Measurements from ENCODE around the gene LEAP2. TPM values are rescaled to one million over a fixed set of nuclear protein-coding genes. Genes with fewer than 3 reads are reported as not detected.

The LEAP2 gene
- total RNA-seq, 1 experiment from 2014 or later: 4.5 TPM

GRCh38 chr5:132841305-132841704, 32.2 kb upstream of the LEAP2 start:
- TF ChIP-seq EZH2 (IDR thresholded peaks at IDR 0.05; ENCODE audit: low read depth) (no peak), CTCF (conservative IDR thresholded peaks at IDR 0.05) (no peak)
- no peaks in the 10 kb centered on the region for H3K9me3 ChIP-seq (ENCODE audit: insufficient read depth, low read depth)
- H3K4me3 ChIP-seq: no peak overlapping the region
- DNase-seq: peak in 1 of 2 experiments; percentile 76
- H3K9me2 ChIP-seq (ENCODE audit: insufficient read depth): no peaks in the 10 kb centered on the region
- intact Hi-C loops (cut with micrococcal nuclease; ENCODE audit: unreplicated experiment): no loop called here
- H4K20me1 ChIP-seq (ENCODE audit: insufficient read depth): no peaks in the 10 kb centered on the region
- H3K36me3 ChIP-seq (ENCODE audit: low read depth): no peaks in the 10 kb centered on the region
- CTCF ChIA-PET: no interaction called here
- H3K79me2 ChIP-seq (ENCODE audit: low read depth): no peaks in the 10 kb centered on the region
- peaks cover 56% of the 10 kb centered on the region for H3K4me1 ChIP-seq (replicated peaks; ENCODE audit: insufficient read depth)
- 0 out of 2 replicates have a peak overlapping the region, but pooled peaks have one; percentile 33 for H2AFZ ChIP-seq
- no peaks in the 10 kb centered on the region for H3K27me3 ChIP-seq (ENCODE audit: insufficient read depth, low read depth)
- peaks cover 53% of the 10 kb centered on the region for H3F3A ChIP-seq (ENCODE audit: insufficient read depth, low read depth)
- POLR2A ChIA-PET (ENCODE audit: unreplicated experiment): no interaction called here
- no TSS peak for BruUV-seq (replicated peaks)
- H3K27ac ChIP-seq: peak overlapping the region; percentile 90
- peak overlapping the region; percentile 54 for H3K4me2 ChIP-seq

GRCh38 chr5:132848270-132848669, 25.2 kb upstream of the LEAP2 start:
- H4K20me1 ChIP-seq (ENCODE audit: insufficient read depth): no peaks in the 10 kb centered on the region
- BruUV-seq (replicated peaks): no TSS peak
- peaks cover 9% of the 10 kb centered on the region for H3K4me1 ChIP-seq (replicated peaks; ENCODE audit: insufficient read depth)
- POLR2A ChIA-PET (ENCODE audit: unreplicated experiment): no interaction called here
- no peaks in the 10 kb centered on the region for H3K9me3 ChIP-seq (ENCODE audit: insufficient read depth, low read depth)
- intact Hi-C loops (cut with micrococcal nuclease; ENCODE audit: unreplicated experiment): no loop called here
- no peaks in the 10 kb centered on the region for H3K36me3 ChIP-seq (ENCODE audit: low read depth)
- 0 out of 2 replicates have a peak, but pooled peaks cover 6% of the 10 kb centered on the region for H3F3A ChIP-seq (ENCODE audit: insufficient read depth, low read depth)
- H3K79me2 ChIP-seq (ENCODE audit: low read depth): no peaks in the 10 kb centered on the region
- H2AFZ ChIP-seq: no peak overlapping the region
- H3K9me2 ChIP-seq (ENCODE audit: insufficient read depth): no peaks in the 10 kb centered on the region
- no peak for DNase-seq
- no peak overlapping the region for H3K27ac ChIP-seq
- CTCF ChIA-PET: interaction anchor here (0.6 kb wide), 1 partner anchor 300 kb away, joined by 4 read pairs; no protein-coding TSS in a partner anchor
- no peak overlapping the region for H3K4me3 ChIP-seq
- no peak overlapping the region for H3K4me2 ChIP-seq
- TF ChIP-seq CTCF (conservative IDR thresholded peaks at IDR 0.05): no peak
- TF ChIP-seq EZH2 (IDR thresholded peaks at IDR 0.05; ENCODE audit: low read depth): no peak
- H3K27me3 ChIP-seq (ENCODE audit: insufficient read depth, low read depth): no peaks in the 10 kb centered on the region

GRCh38 chr5:132849347-132849746, 24.1 kb upstream of the LEAP2 start:
- Histone ChIP-seq H3F3A (ENCODE audit: insufficient read depth, low read depth) (0 out of 2 replicates have a peak, but pooled peaks cover 6% of the 10 kb centered on the region), H3K36me3 (ENCODE audit: low read depth) (no peaks in the 10 kb centered on the region), H3K9me2 (ENCODE audit: insufficient read depth) (no peaks in the 10 kb centered on the region), H3K4me2 (peak overlapping the region; percentile 30), H4K20me1 (ENCODE audit: insufficient read depth) (no peaks in the 10 kb centered on the region), H3K27ac (peak overlapping the region; percentile 12; the same call in 1 of the 2 replicates), H2AFZ (0 out of 2 replicates have a peak overlapping the region, but pooled peaks have one; percentile 20), H3K4me3 (no peak overlapping the region), H3K4me1 (replicated peaks; ENCODE audit: insufficient read depth) (peaks cover 9% of the 10 kb centered on the region), H3K27me3 (ENCODE audit: insufficient read depth, low read depth) (no peaks in the 10 kb centered on the region), H3K9me3 (ENCODE audit: insufficient read depth, low read depth) (no peaks in the 10 kb centered on the region), H3K79me2 (ENCODE audit: low read depth) (no peaks in the 10 kb centered on the region)
- no peak for TF ChIP-seq CTCF (conservative IDR thresholded peaks at IDR 0.05)
- ChIA-PET POLR2A (ENCODE audit: unreplicated experiment) (no interaction called here), CTCF (no interaction called here)
- no TSS peak for BruUV-seq (replicated peaks)
- DNase-seq: no peak
- intact Hi-C loops (cut with micrococcal nuclease; ENCODE audit: unreplicated experiment): no loop called here
